GM19025 (cell line): ENCODE data around the gene CDKL1.
"Not testable (repeated sequence)": the region's sequence is repeated elsewhere in the genome, so short reads cannot be mapped to it uniquely, and the experiment has no call there.

Experiments
- ATAC-seq: cut with Tn5 transposase; IDR thresholded peaks from one replicate; pipeline ENCODE4 v1.9.1; 2021; ENCODE audit warnings: mild to moderate bottlenecking, low read depth, moderate library complexity; ENCODE audit not compliant: unreplicated experiment

The CDKL1 gene

GRCh38 chr14:50359631-50360030 is 37.0 kb downstream of the CDKL1 start:
- no peak for ATAC-seq

- no peak for ATAC-seq
Measured at GRCh38 chr14:50357753-50358395, 38.8 kb downstream of the CDKL1 start.

- no peak for ATAC-seq
Measured at GRCh38 chr14:50357124-50357523, 39.6 kb downstream of the CDKL1 start.

GRCh38 chr14:50356283-50356682 is 40.4 kb downstream of the CDKL1 start:
- ATAC-seq = not testable (repeated sequence)

- no peak for ATAC-seq
Measured at GRCh38 chr14:50355692-50356091, 41.0 kb downstream of the CDKL1 start.

- ATAC-seq = no peak
Measured at GRCh38 chr14:50354527-50354926, 42.2 kb downstream of the CDKL1 start.

GRCh38 chr14:50353126-50353525 is 43.6 kb downstream of the CDKL1 start:
- no peak for ATAC-seq

DNA sequence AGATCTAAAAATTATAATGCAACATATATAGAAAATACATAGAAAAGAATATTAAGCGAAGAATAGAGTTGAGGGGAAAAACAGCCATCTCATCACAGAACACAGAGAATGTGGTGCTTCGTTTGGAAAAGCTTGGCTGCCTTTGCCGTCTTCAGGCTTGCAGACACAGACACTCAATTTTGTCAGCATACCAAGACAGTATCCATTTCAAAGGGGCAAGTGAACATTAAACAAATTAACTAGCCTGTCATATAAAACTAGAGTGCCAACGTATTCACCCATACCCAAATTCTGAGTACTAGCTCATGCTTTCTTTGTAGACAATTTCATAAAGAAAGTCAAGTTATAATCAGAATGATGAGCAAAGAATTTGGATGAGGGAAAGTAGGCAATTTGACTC is 44.1 kb downstream of the CDKL1 start:
- no peak for ATAC-seq

DNA sequence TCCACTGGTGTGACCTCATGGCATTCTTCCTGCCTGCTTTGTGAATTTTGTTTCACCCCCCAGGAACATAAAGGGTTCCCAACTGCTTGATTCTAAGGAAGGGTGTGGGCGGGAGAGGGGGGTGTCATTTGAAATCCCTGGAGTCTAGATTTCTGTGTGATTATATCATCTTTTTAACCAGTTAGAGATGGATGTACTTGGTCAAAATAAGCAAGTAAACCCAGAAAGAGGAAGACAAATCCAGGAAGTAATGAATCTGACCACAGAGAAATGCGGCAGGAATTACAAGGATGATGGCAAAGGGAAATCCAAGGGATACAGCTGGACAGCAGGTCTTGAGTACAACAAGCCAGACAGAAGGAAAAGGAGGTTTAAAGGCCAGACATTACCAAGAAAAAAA is 45.7 kb downstream of the CDKL1 start:
- ATAC-seq = no peak

- ATAC-seq = no peak
Measured at GRCh38 chr14:50348933-50349332, 47.7 kb downstream of the CDKL1 start.

DNA sequence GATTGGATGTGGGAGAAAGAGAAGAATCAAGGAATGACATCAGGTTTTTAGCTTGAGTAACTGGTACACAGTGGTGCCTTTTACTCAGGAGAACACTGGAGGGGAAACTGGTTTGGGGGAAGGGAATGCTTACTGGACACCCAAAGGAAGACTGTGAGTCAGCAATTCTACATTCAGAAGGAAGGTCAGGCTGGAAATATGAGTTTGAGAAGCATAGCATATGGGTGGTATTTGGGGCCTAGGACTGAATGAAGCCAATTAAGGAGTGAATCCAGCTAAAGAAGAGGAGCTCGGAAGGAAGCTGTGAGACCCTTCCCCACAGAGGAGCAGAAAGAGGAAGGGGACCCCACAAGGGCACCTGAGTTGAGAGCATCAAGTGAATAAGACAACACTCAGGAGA is 49.2 kb downstream of the CDKL1 start:
- ATAC-seq = no peak

- ATAC-seq = no peak
Measured at GRCh38 chr14:50345846-50346422, 50.7 kb downstream of the CDKL1 start.

DNA sequence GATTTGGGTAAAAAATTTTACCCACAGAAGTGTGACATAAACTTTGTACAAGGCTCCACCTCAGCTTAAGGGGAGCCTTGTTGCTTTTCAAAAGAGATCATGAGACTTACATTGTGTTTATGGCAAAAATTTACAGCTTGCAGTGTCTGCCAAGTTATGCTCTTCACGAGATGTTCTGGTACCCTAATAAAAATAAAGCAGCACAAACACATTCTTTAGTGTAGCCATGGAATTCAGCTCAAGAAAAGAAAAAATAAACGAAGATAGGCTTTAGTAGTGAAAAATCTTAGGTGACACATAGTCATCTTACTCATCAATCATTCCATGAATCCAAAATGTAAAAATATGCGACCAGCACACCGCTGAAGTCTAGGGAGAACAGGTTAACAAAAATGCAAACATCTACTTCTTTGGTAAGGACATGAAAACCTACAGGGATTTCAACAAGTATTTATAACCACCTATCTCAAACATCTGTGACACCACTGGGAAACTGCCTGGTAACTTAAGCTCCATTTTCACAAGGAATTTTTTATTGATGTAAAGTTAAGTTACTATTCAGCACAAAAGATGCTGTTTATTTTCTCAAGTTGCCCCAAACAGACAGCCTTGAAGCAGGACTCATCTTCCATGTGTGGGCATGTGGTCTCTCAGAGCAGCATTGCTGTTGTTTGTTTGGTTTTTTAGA is 51.7 kb downstream of the CDKL1 start:
- no peak for ATAC-seq

GRCh38 chr14:50344116-50344775 is 52.4 kb downstream of the CDKL1 start:
- ATAC-seq = peak; percentile 98

GRCh38 chr14:50343434-50343833 is 53.2 kb downstream of the CDKL1 start:
- no peak for ATAC-seq

GRCh38 chr14:50342221-50343078 is 54.2 kb downstream of the CDKL1 start:
- no peak for ATAC-seq

GRCh38 chr14:50340963-50341362 is 55.7 kb downstream of the CDKL1 start:
- no peak for ATAC-seq

DNA sequence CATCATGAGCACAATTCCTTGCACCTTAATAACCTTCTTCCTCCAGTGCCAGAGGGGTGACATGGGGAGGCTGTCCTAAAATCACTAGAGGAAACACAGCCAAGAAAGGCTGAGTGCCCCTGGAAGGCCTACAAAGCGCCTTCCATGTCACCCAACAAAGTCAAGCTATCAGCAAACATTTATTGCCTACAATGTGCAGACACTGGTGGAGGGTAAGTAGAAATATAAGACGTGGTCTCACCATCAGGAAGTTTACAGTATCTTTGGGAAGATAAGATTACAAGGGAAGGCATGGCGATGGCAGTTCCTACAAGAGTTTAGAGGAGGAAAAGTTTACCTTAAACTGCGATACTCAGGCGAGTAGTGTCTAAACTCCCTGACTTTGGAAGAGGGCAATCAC is 56.6 kb downstream of the CDKL1 start:
- ATAC-seq = no peak

DNA sequence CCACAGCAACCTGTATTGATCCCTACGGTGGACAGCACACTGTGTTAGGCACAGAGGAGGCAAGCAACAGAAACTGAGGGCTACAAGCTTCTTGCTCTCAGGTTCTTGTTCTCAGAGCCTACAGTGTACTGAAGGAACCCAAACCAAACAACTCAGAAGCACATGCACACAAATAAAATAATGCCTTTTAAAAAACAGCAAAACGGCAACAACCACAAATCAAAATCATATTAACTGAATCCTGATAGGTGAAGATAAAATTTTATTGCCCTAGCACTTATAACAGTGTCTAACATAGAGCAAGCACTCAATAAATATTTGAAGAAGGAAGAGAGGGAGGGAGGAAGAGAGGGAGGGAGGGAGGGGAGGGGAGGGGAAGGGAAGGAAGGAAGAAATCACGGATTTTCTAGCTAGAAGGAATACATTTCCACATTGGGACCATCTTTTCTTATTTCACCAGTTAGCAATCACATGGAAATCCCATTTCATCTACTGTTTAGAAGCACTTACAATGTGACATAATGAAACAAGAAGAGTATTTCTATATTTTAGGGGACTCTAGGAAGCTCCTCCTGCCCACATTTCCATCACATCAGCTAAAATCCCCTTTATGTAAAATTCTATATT is 57.4 kb downstream of the CDKL1 start:
- ATAC-seq = no peak

DNA sequence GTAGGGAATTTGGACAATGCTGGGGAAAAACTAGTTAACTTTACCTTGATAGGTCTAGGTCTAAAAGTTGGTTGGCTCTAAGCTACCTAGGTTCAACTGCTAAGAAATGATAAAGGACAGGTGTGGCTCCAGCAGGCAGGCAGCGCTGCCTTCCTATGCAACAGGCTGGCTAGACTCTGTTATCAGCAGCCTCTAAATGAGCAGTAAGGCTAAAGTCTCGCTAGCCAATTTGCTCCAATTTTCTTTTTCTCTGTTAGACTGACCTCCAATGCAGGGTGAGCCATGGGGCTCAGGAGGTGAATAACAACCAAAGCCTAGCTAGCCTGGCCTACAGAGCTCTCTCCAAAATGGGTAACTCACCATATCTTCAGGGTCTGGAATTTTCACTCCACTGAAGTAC is 58.1 kb downstream of the CDKL1 start:
- ATAC-seq = no peak
